HG03520 (cell line): ENCODE data around the gene TK1.
"Not testable (repeated sequence)": the region's sequence is repeated elsewhere in the genome, so short reads cannot be mapped to it uniquely, and the experiment has no call there.

ENCODE experiments used
- ATAC-seq: cut with Tn5 transposase; IDR thresholded peaks from one replicate; pipeline ENCODE4 v1.9.1; 2021; ENCODE audit warnings: mild to moderate bottlenecking, moderate library complexity; ENCODE audit not compliant: unreplicated experiment

TK1 gene

DNA sequence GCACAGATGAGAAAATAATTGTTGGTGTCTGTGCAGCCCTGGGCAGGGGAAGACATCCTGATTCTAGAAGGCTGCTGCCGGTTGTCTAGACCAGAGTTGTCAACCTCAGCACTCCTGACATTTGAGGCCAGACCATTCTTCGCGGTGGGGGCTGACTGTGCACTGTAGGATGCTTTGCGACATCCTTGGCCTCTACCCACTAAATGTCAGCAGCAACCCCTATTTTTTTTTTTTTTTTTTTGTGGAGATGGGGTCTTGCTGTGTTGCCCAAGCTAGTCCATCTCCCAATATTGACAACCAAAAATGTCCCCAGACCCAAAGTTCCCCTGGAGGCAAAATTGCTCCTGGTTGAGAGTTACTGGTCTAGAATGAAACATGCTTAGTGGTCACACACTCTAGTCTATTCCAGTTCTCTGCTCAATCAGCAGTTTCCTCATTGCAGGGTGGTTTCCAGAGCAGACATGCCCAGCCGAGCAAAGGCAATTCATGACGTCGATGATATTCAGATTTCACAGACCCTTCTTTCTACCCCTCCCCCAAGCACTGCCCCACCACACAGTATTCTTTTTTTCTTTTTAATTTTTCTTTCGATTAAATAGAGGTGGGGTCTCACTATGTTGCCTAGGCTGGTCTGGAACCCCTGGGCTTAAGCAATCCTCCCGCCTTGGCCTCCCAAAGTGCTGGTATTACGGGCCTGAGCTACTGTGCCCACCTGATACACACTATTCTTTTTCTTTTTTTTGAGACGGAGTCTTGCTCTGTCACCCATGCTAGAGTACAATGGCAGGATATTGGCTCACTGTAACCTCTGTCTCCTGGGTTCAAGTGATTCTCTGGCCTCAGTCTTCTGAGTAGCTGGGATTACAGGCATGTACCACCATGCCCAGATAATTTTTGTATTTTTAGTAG lies 31.7 kb downstream of the TK1 start:
- no peak for ATAC-seq

GRCh38 chr17:78151514-78152008 lies 35.3 kb downstream of the TK1 start:
- no peak for ATAC-seq

DNA sequence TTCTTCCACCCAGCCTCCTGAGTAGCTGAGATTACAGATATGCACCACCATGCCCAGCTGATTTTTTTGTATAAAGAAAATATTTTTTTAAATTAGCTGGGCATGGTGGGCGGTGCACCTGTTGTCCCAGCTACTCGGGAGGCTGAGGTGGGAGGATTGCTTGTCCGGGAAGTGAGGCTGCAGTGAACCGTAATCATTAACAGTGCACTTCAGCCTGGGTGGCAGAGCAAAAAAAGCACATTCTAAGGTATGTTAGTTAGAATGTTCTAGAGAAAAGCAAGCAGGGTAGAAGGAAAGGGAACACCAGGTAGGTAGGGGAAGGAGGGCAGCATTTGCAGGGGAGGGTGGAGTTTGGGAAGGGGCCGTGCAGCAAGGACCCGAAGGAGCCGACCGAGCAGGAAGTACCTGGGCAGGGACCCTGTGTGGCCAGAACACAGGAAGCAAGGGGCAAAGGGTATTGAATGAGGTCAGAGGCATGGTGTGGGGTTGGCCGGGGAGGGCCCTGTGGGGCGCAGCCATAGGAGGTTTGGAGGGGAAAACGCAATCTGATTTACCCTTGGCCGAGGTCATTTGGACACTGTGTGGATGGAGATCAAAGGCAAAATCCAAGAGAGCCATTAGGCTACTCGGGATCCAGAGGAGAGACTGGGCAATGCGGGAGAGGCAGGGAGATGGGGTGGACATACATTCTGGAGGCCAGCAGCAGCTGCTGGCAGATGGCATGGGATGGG lies 38.4 kb downstream of the TK1 start:
- ATAC-seq: no peak

GRCh38 chr17:78147315-78147998 lies 39.4 kb downstream of the TK1 start:
- no peak for ATAC-seq

DNA sequence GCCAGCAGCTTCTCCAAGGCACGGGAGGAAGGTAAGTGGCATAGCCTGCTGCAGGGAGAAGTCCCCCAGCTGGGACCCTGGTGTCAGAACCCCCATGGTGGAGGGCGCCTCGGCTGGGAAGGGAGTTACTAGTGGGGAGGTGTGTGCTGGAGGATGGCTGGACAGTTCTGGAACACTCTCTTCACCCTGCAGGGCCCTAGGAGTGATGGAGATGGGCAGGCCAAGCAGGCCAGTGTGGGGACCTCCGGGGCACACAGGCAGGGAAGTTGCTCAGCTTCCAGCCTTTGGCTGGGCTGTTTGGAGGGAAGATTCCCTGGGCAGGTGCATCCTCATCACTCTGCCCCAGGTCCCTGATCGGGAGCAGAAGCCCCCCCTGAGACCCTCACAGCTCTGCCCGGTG lies 40.0 kb downstream of the TK1 start:
- ATAC-seq: no peak

- no peak for ATAC-seq
Measured at GRCh38 chr17:78146471-78146869, 40.4 kb downstream of the TK1 start.

GRCh38 chr17:78144736-78145641 lies 41.9 kb downstream of the TK1 start:
- ATAC-seq: no peak

GRCh38 chr17:78144147-78144719 lies 42.6 kb downstream of the TK1 start:
- no peak for ATAC-seq

DNA sequence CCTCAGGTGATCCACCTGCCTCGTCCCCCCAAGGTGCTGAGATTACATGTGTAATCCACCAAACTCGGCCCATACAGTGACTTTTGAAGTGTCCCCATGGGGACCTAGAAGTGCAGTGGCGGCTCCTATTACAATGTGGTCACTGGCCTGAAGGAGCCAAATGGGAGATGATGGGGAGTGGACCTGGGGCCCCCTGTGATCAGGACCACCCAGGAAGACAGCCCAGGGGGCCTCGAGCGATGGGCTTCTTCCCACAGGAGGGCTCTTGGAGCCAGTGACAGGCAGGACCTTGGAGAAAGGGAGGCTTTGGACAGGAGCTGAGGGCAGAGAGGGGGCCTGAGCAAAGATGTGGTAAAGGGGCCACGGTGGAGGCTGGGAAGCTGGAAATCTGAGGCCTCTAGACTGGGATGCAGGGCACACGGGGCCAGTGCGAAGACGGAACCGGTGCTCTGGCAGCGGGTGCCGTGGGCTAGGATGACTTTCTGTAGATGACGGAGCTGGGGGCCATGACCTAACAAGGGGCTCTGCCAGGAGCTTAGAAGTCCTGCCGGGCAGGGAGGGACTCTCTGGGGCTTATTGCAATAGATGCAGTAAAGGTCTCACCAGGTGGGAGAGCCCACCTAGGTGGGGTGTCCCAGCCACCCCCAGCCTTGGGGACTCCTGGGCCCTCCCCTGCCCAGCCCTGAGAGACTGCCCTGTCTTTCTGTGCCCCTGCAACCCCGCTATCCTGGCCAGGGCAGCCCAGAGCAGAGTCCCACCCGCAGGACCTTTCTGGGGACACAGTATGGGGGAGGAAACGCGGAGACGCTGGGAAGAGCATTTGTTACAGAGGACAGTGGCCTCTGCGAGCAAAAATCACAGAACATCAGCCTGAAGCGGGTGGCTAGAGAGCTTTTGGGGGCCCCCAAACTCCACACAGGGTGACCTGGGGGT lies 43.4 kb downstream of the TK1 start:
- no peak for ATAC-seq

DNA sequence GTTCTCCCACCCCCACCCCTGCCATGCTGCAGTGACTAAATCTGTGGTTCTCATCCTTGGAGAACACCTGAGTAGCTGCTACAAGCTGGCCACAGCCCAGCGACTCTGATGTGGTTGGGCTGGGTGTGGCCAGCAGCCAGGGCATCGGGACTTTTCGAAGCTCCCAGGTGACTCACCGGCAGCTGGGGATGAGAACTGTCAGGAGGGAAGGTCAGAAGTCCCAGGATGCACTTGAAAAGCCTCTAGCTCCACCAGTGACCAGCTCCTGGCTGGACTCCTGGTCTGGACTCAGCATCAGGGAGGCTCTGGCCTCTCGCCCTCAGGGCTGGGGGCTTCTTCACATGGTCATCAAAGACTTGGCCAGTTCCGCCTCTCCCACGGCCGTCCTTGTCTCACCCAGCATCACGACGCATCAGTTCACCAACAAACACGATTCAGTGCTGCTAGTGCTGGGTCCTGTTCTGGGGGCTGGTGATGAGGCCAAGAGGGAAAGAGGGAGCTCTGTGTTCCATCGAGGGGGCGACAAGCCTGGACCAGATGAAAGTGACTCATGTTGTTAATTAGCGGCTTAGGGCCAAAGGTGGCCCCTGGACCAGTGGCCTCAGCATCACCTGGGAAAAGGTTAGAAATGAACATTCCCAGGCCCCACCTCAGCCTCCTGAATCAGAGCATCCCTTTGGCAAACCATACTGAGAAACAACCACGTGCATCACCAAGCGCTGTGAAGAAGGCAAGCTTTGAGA lies 44.6 kb downstream of the TK1 start:
- no peak for ATAC-seq

DNA sequence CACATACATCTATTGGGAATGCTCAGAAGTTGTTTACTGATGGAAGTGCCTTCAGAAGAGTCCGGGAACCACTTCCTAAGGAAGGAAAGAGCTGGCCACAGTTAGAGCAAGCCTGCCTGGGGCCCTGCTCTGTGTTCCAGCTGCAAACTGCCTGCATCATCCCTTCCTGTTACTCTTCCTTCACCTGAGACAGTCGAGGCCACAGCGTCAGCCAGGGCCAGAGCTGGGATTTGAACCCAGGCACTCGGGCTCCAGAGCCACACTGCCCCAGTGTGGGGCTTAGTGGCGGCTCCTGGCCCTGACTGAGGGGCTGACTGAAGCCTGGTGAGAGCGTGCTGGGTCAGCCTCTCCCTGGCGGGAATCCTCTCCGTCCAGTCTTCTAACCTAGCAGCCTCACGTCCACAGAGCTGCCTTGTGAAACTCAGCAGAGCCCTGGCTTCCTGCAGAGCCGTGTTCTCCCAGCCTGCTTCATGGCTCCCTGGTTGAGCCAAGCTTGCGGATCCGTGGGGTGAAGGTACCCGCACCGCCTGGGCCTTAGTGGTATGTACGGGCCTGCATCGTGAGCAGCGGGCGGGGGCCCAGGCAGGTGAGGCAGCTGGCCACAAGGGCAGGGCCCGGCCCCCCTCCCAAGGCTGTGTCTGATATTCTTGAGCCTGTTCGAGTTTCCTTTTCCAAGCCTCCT lies 45.3 kb downstream of the TK1 start:
- no peak for ATAC-seq

- ATAC-seq: peak; percentile 66
Measured at GRCh38 chr17:78140169-78141051, 46.4 kb downstream of the TK1 start.

DNA sequence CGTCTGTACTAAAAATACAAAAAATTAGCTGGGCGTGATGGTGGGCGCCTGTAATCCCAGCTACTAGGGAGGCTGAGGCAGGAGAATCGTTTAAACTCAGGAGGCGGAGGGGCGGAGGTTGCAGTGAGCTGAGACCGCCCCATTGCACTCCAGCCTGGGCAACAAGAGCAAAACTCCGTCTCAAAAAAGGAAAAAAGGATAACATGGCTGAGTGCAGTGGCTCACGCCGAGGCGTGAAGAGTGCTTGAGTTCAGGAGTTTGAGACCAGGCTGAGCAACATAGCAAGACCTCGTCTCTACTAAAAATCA lies 47.0 kb downstream of the TK1 start:
- not testable (repeated sequence) for ATAC-seq

DNA sequence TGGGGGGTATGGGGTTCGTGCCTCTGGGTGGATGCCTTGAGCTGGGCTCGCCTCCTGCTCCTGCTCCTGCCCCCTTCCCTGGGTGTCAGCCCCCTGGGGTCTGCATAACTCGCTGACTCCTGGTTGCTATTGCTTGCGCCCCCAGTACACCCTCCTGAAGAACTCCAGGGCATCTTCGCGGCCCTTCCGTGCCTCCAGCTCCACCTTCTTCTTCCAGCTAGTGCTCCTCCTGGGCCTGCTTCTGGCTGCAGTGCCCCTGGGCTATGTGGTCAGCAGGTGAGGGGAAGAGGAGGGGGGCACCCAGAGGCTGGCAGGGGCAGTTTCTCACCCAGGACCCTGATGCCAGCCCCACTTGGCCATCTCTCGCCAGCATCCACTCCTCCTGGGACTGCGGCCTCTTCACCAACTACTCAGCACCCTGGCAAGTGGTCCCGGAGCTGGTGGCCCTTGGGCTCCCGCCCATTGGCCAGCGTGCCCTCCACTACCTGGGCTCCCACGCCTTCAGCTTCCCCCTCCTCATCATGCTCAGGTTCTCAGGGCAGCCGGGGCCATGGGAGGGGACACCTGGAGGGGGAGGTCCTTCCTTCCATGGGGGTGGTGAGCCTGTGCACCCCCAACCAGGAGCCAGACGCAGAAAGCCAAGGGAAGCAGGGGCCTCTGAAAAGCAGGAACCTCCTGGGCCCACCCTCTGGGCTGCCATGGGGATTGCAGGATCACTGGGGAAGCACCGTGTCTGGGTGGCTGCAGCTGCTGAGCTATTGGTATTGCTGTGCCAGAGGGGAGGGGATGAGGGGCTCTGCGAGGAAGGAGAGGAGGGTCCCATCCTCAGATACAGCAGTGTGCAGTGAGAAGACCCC lies 48.4 kb downstream of the TK1 start:
- no peak for ATAC-seq

DNA sequence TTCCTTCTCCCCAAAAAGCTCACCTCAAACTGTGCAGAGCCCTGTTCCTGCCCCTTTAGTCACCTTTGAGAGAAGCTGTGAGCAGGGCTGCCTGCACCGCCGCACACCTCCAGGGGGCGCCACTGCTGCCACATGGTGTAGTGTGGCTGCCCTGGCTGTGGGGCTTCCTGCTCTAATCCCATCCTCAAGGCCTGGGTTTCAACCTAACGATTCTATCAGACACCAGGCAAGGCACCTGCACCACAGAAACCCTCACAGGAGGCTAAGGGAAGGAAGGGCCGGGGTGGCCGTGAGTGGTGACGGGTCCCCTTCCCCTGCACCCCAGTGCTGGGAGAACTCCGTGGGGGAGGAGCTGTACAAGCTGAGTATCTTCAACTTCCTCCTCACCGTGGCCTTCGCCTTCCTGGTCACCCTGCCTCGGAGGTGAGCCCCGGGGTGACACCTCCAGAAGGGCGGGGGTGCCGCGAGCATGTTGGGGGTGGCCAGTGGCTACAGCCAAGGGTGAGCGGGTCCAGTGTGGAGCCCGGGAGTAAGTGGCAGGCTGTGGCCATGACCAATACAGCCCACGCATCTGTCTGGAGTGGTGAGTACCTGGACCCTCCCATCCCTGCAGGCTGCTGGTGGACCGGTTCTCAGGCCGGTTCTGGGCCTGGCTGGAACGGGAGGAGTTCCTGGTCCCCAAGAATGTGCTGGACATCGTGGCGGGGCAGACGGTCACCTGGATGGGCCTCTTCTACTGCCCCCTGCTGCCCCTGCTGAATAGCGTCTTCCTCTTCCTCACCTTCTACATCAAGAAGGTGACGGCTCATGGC lies 49.3 kb downstream of the TK1 start:
- no peak for ATAC-seq
